ENCODE results near the gene VPS13D. TPM values are rescaled to one million over a fixed set of nuclear protein-coding genes. Genes with fewer than 3 reads are reported as not detected.

The VPS13D gene
- total and polyA plus RNA-seq, 10 donors = 10.1 to 108 (median 86.3) TPM

DNA sequence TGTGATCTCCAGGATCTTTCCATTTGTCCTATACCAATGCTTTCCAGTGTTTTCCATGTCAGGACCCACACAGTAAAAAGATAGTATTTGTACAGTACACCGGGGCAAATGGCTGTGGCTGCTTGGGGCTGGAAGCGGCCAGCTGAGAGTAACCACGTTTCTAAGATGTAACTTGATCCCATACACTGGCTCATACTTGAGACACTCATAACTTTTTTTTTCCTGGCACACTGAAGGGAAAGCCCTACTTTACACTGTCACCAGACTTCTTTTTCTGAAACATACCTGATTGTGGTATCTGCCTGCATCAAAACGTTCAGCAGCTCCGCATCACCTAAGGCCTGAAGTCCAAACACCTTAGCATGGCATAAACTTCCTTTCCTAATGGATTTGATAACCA lies 21.6 kb downstream of the VPS13D start:
- H3K36me3 ChIP-seq = peaks cover 10 to 100% (median 85%) of the 10 kb centered on the region in 6 donors
- 82 to 93% (median 88%) methylated on average over 5 of the region's 5 CpGs for WGBS, 5 donors
- DNase-seq = no peak

GRCh38 chr1:12255913-12256312 lies 26.1 kb downstream of the VPS13D start:
- no peak for DNase-seq
- H3K4me1 ChIP-seq = no peaks in the 10 kb centered on the region
- intact Hi-C loops (cut with DNase I; ENCODE audit: low total_unique reads) = no loop called here
- TF ChIP-seq, protein P1, sequence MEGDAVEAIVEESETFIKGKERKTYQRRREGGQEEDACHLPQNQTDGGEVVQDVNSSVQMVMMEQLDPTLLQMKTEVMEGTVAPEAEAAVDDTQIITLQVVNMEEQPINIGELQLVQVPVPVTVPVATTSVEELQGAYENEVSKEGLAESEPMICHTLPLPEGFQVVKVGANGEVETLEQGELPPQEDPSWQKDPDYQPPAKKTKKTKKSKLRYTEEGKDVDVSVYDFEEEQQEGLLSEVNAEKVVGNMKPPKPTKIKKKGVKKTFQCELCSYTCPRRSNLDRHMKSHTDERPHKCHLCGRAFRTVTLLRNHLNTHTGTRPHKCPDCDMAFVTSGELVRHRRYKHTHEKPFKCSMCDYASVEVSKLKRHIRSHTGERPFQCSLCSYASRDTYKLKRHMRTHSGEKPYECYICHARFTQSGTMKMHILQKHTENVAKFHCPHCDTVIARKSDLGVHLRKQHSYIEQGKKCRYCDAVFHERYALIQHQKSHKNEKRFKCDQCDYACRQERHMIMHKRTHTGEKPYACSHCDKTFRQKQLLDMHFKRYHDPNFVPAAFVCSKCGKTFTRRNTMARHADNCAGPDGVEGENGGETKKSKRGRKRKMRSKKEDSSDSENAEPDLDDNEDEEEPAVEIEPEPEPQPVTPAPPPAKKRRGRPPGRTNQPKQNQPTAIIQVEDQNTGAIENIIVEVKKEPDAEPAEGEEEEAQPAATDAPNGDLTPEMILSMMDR (IDR thresholded peaks at IDR 0.05 in 8 of 11, conservative IDR thresholded peaks at IDR 0.05 in 3 of 11) = no peak
- TF ChIP-seq POLR2AphosphoS5 (IDR thresholded peaks at IDR 0.05) (no peak), POLR2A (IDR thresholded peaks at IDR 0.05) (no peak)
- H3K27me3 ChIP-seq (replicated peaks in 1 of 7) = no peaks in the 10 kb centered on the region
- no peak overlapping the region for H3K4me3 ChIP-seq
- H3K27ac ChIP-seq = no peak overlapping the region
- WGBS, 5 donors = 92 to 100% (median 96%) methylated on average over 2 of the region's 2 CpGs
- no peaks in the 10 kb centered on the region for H3K9me3 ChIP-seq
- peaks cover 0 to 100% (median 88%) of the 10 kb centered on the region in 6 donors for H3K36me3 ChIP-seq

More for the DNA sequence above, 21.6 kb downstream of the VPS13D start:
- Histone ChIP-seq H3K27me3 (replicated peaks in 1 of 7) (no peaks in the 10 kb centered on the region), H3K27ac (no peak overlapping the region), H3K9me3 (no peaks in the 10 kb centered on the region), H3K4me1 (no peaks in the 10 kb centered on the region), H3K4me3 (no peak overlapping the region)
- intact Hi-C loops (cut with DNase I; ENCODE audit: low total_unique reads) = no loop called here
- TF ChIP-seq, protein P1 (IDR thresholded peaks at IDR 0.05 in 8 of 11, conservative IDR thresholded peaks at IDR 0.05 in 3 of 11) = no peak
- TF ChIP-seq POLR2AphosphoS5 (IDR thresholded peaks at IDR 0.05) = no peak
- TF ChIP-seq POLR2A (IDR thresholded peaks at IDR 0.05) = no peak

DNA sequence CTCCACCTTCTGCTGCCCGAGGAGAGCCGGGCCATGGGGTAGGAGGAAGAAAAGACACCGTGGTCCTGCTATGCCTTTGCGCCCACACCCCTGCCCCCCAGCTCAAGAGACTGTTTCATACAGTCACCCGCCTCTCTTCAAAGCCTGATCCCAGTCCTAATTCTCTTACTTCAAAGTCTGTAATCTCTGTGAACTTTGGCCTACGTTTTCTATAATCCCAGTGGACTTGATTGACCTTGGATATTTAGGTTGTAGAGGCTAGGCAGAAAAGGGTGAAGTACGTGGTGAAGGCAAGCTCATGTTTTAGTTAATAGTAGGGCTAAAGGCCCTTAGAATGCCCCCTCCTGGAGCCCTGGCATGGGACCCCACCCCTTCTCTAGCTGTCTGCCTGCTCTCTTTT lies 28.4 kb downstream of the VPS13D start:
- no peak for DNase-seq
- no peaks in the 10 kb centered on the region for H3K4me1 ChIP-seq
- H3K36me3 ChIP-seq = peaks cover 6 to 100% (median 90%) of the 10 kb centered on the region in 6 donors
- intact Hi-C loops (cut with DNase I; ENCODE audit: low total_unique reads) = no loop called here
- H3K27me3 ChIP-seq (replicated peaks in 1 of 7) = no peaks in the 10 kb centered on the region
- TF ChIP-seq, protein P1 (IDR thresholded peaks at IDR 0.05 in 8 of 11, conservative IDR thresholded peaks at IDR 0.05 in 3 of 11) = no peak
- no peak for TF ChIP-seq POLR2A (IDR thresholded peaks at IDR 0.05)
- TF ChIP-seq POLR2AphosphoS5 (IDR thresholded peaks at IDR 0.05) = no peak
- no peak overlapping the region for H3K4me3 ChIP-seq
- H3K9me3 ChIP-seq = no peaks in the 10 kb centered on the region
- no peak overlapping the region for H3K27ac ChIP-seq
- 91 to 93% (median 92%) methylated on average over 7 of the region's 7 CpGs for WGBS, 5 donors

GRCh38 chr1:12269351-12269750 lies 39.5 kb downstream of the VPS13D start:
- Histone ChIP-seq H3K4me1 (no peaks in the 10 kb centered on the region), H3K36me3 (peaks cover 6 to 100% (median 91%) of the 10 kb centered on the region in 6 donors), H3K9me3 (no peaks in the 10 kb centered on the region), H3K27me3 (replicated peaks in 1 of 7) (no peaks in the 10 kb centered on the region), H3K4me3 (no peak overlapping the region), H3K27ac (no peak overlapping the region)
- TF ChIP-seq POLR2AphosphoS5 (IDR thresholded peaks at IDR 0.05) = no peak
- TF ChIP-seq, protein P1 (IDR thresholded peaks at IDR 0.05 in 8 of 11, conservative IDR thresholded peaks at IDR 0.05 in 3 of 11) = no peak
- no peak for TF ChIP-seq POLR2A (IDR thresholded peaks at IDR 0.05)
- 83 to 93% (median 88%) methylated on average over 1 of the region's 1 CpG for WGBS, 5 donors
- DNase-seq = no peak
- intact Hi-C loops (cut with DNase I; ENCODE audit: low total_unique reads) = no loop called here
